Upper lobe of right lung (tissue), 1 donor: ENCODE data around the gene COMMD1. TPM values are rescaled to one million over a fixed set of nuclear protein-coding genes. Genes with fewer than 3 reads are reported as not detected.

ENCODE experiments used
- ATAC-seq: fragments of 200-7000 bp; cut with Tn5 transposase; one replicate; pipeline ENCODE4 v1.9.1; 2020; ENCODE audit warnings: mild to moderate bottlenecking, moderate library complexity
- DNase-seq: peaks from one replicate; pipeline ENCODE4 v3.0.0-alpha.2; 2020
- H3K27ac ChIP-seq: fragments of 200-600 bp; one replicate; pipeline ENCODE4 v1.8.0; 2022
- H3K27me3 ChIP-seq: fragments of 200-600 bp; one replicate; pipeline ENCODE4 v1.8.0; 2022; ENCODE audit warnings: mild to moderate bottlenecking
- H3K36me3 ChIP-seq: fragments of 200-600 bp; one replicate; pipeline ENCODE4 v1.8.0; 2022
- H3K4me1 ChIP-seq: fragments of 200-600 bp; one replicate; pipeline ENCODE4 v1.8.0; 2022
- H3K4me3 ChIP-seq: fragments of 200-600 bp; one replicate; pipeline ENCODE4 v1.8.0; 2022; ENCODE audit warnings: mild to moderate bottlenecking
- H3K9me3 ChIP-seq: fragments of 200-600 bp; one replicate; pipeline ENCODE4 v1.8.0; 2022
- CTCF ChIP-seq: fragments of 200-600 bp; IDR thresholded peaks from one replicate; pipeline ENCODE4 v1.8.0; 2022; ENCODE audit warnings: antibody characterized with exemption
- intact Hi-C: fragments of 100-400 bp; cut with DNase I; formaldehyde crosslinking; loops from one replicate; pipeline ENCODE4 v1.11.0; 2022
- total RNA-seq: library from RNA; stranded (reverse); fragmentation: NEBNext Ultra II Directional; extraction: Animal tissue kit (Norgen Biotek cat#: 25700); gene quantifications from one replicate; pipeline ENCODE4 v1.2.1, GENCODE V29; 2021
- donor health status: DM: no; HTN: yes; CAD: no; lungs with severe emphysema.

COMMD1 gene
- total RNA-seq, 1 donor from 2014 or later = 30.3 TPM

GRCh38 chr2:62045017-62045543 lies 139.6 kb downstream of the COMMD1 start:
- H3K27ac ChIP-seq = no peak overlapping the region
- no peak for TF ChIP-seq CTCF
- H3K9me3 ChIP-seq = no peaks in the 10 kb centered on the region
- no peaks in the 10 kb centered on the region for H3K36me3 ChIP-seq
- H3K4me3 ChIP-seq = no peak overlapping the region
- no peaks in the 10 kb centered on the region for H3K4me1 ChIP-seq
- DNase-seq (no peak), ATAC-seq (no peak)
- H3K27me3 ChIP-seq = no peaks in the 10 kb centered on the region
- intact Hi-C loops = no loop called here

GRCh38 chr2:62046141-62046540 lies 140.7 kb downstream of the COMMD1 start:
- no peaks in the 10 kb centered on the region for H3K36me3 ChIP-seq
- TF ChIP-seq CTCF = no peak
- H3K4me3 ChIP-seq = no peak overlapping the region
- DNase-seq = no peak
- H3K27ac ChIP-seq = no peak overlapping the region
- ATAC-seq = no peak
- H3K27me3 ChIP-seq = no peaks in the 10 kb centered on the region
- no peaks in the 10 kb centered on the region for H3K9me3 ChIP-seq
- H3K4me1 ChIP-seq = no peaks in the 10 kb centered on the region
- intact Hi-C loops = no loop called here

- TF ChIP-seq CTCF = no peak
- H3K4me1 ChIP-seq = no peaks in the 10 kb centered on the region
- H3K27me3 ChIP-seq = no peaks in the 10 kb centered on the region
- DNase-seq (no peak), ATAC-seq (no peak)
- H3K4me3 ChIP-seq = no peak overlapping the region
- no peaks in the 10 kb centered on the region for H3K36me3 ChIP-seq
- intact Hi-C loops = no loop called here
- H3K9me3 ChIP-seq = no peaks in the 10 kb centered on the region
- H3K27ac ChIP-seq = no peak overlapping the region
These were observed 145.1 kb downstream of the COMMD1 start for GRCh38 chr2:62050456-62051045.

- Histone ChIP-seq H3K27me3 (no peaks in the 10 kb centered on the region), H3K27ac (no peak overlapping the region), H3K4me1 (no peaks in the 10 kb centered on the region), H3K36me3 (no peaks in the 10 kb centered on the region), H3K9me3 (no peaks in the 10 kb centered on the region), H3K4me3 (no peak overlapping the region)
- no peak for DNase-seq
- no peak for TF ChIP-seq CTCF
- ATAC-seq = no peak
- intact Hi-C loops = no loop called here
These were observed 148.7 kb downstream of the COMMD1 start for GRCh38 chr2:62054029-62054791.

DNA sequence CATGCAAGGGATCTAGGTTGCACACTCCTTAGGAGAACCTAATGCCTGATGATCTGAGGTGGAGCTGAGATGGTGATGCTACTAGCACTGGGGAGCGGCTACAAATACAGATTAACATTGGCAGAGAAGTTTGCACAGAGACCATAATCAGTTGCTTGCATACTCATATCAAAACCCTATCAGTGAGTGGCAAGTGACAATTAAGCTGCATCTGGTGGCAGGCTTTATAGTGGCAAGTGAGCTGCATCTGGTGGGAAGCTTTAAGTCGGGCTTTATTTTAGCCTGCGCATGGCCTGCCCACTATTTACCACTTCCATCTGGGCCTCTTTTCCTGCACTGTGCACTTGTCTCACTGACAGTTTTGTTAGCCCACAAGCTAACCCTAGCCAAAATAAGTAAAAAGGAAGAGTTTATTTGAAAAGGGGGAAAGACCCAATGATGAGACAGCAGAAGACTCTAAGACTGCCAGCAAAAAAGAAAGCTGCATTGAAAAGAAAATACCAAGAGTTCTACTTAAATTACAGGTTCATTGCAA lies 149.5 kb downstream of the COMMD1 start:
- no peak for TF ChIP-seq CTCF
- DNase-seq (no peak), ATAC-seq (no peak)
- no peak overlapping the region for H3K4me3 ChIP-seq
- no peaks in the 10 kb centered on the region for H3K9me3 ChIP-seq
- no peaks in the 10 kb centered on the region for H3K36me3 ChIP-seq
- H3K4me1 ChIP-seq = no peaks in the 10 kb centered on the region
- no peak overlapping the region for H3K27ac ChIP-seq
- H3K27me3 ChIP-seq = no peaks in the 10 kb centered on the region
- intact Hi-C loops = no loop called here
